Astrocyte (in vitro differentiated cells and primary cell): ENCODE results near the gene CDK15.

Experiments used
- EZH2 ChIP-seq: IDR thresholded peaks from 2 replicates; pipeline ENCODE4 v1.6.1; 2012; ENCODE audit warnings: mild to moderate bottlenecking, low read length, inconsistent platforms; ENCODE audit not compliant: insufficient read depth
- TF ChIP-seq, protein P1 (sequence below): IDR thresholded peaks from 2 replicates; pipeline ENCODE4 v1.5.1; 2011; ENCODE audit warnings: low read depth, mild to moderate bottlenecking, inconsistent platforms, low read length, moderate library complexity; ENCODE audit not compliant: insufficient read depth

DNA sequence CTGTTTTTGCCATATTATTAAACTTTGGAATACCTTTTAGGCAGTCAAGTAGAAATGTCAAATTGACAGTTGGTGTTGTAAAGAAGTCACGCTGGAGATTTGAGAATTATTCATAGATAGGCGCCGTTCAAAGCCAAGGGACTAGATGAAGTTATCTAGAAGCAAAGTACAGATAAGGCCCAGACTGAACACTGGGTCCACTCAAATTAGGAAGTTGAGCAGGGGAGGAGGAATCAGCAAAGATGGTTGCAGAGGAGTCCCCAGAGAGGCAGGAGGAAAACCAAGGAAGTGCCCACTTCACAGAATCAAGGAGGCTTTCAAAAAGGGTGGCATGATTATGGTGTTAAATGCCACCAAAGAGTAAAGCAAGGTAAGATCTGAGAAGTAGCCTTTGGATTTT lies 16.0 kb upstream of the CDK15 start:
- TF ChIP-seq, protein P1, sequence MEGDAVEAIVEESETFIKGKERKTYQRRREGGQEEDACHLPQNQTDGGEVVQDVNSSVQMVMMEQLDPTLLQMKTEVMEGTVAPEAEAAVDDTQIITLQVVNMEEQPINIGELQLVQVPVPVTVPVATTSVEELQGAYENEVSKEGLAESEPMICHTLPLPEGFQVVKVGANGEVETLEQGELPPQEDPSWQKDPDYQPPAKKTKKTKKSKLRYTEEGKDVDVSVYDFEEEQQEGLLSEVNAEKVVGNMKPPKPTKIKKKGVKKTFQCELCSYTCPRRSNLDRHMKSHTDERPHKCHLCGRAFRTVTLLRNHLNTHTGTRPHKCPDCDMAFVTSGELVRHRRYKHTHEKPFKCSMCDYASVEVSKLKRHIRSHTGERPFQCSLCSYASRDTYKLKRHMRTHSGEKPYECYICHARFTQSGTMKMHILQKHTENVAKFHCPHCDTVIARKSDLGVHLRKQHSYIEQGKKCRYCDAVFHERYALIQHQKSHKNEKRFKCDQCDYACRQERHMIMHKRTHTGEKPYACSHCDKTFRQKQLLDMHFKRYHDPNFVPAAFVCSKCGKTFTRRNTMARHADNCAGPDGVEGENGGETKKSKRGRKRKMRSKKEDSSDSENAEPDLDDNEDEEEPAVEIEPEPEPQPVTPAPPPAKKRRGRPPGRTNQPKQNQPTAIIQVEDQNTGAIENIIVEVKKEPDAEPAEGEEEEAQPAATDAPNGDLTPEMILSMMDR, result no peak
- TF ChIP-seq EZH2, result no peak
